Measurements from ENCODE around the gene MARCHF10.
"Not testable (repeated sequence)": the region's sequence is repeated elsewhere in the genome, so short reads cannot be mapped to it uniquely, and the experiment has no call there.

Gene MARCHF10

GRCh38 chr17:62703776-62704380 is 104.2 kb downstream of the MARCHF10 start:
- peak overlapping the region; percentile 59 for H3K9ac ChIP-seq (ENCODE audit: low read length)
- H3K27ac ChIP-seq (ENCODE audit: low read depth, low read length) = peak overlapping the region; percentile 62; the same call in 1 of the 2 replicates

GRCh38 chr17:62703261-62703775 is 104.8 kb downstream of the MARCHF10 start:
- H3K9me3 ChIP-seq (ENCODE audit: control insufficient read depth, insufficient read depth, low read depth, low read length) = peaks cover 3% of the 10 kb centered on the region; the same call in 1 of the 2 replicates
- H3K27ac ChIP-seq (ENCODE audit: low read depth, low read length) = no peak overlapping the region
- no peak overlapping the region for H3K9ac ChIP-seq (ENCODE audit: low read length)
- H3K27me3 ChIP-seq (ENCODE audit: control insufficient read depth, insufficient read depth, low read length) = peaks cover 31% of the 10 kb centered on the region
- no peaks in the 10 kb centered on the region for H3K36me3 ChIP-seq (ENCODE audit: control insufficient read depth, insufficient read depth, low read length)
- peak overlapping the region; percentile 61 for H3K4me3 ChIP-seq (ENCODE audit: low read depth, low read length)
- peaks cover 30% of the 10 kb centered on the region for H3K4me1 ChIP-seq (ENCODE audit: control insufficient read depth, insufficient read depth, low read length)

More at GRCh38 chr17:62703776-62704380, 104.2 kb downstream of the MARCHF10 start:
- Histone ChIP-seq H3K27me3 (ENCODE audit: control insufficient read depth, insufficient read depth, low read length) (peaks cover 31% of the 10 kb centered on the region), H3K4me1 (ENCODE audit: control insufficient read depth, insufficient read depth, low read length) (peaks cover 30% of the 10 kb centered on the region), H3K9me3 (ENCODE audit: control insufficient read depth, insufficient read depth, low read depth, low read length) (peaks cover 8% of the 10 kb centered on the region), H3K36me3 (ENCODE audit: control insufficient read depth, insufficient read depth, low read length) (no peaks in the 10 kb centered on the region), H3K4me3 (ENCODE audit: low read depth, low read length) (peak overlapping the region; percentile 61)

- Histone ChIP-seq H3K9ac (ENCODE audit: low read length) (no peak overlapping the region), H3K27me3 (ENCODE audit: control insufficient read depth, insufficient read depth, low read length) (peaks cover 31% of the 10 kb centered on the region), H3K4me3 (ENCODE audit: low read depth, low read length) (no peak overlapping the region), H3K9me3 (ENCODE audit: control insufficient read depth, insufficient read depth, low read depth, low read length) (peaks cover 2% of the 10 kb centered on the region; the same call in 1 of the 2 replicates), H3K27ac (ENCODE audit: low read depth, low read length) (no peak overlapping the region), H3K4me1 (ENCODE audit: control insufficient read depth, insufficient read depth, low read length) (peaks cover 30% of the 10 kb centered on the region), H3K36me3 (ENCODE audit: control insufficient read depth, insufficient read depth, low read length) (no peaks in the 10 kb centered on the region)
These were observed 105.3 kb downstream of the MARCHF10 start for GRCh38 chr17:62702746-62703260.

- H3K36me3 ChIP-seq (ENCODE audit: control insufficient read depth, insufficient read depth, low read length) = no peaks in the 10 kb centered on the region
- no peak overlapping the region for H3K9ac ChIP-seq (ENCODE audit: low read length)
- peaks cover 28% of the 10 kb centered on the region for H3K4me1 ChIP-seq (ENCODE audit: control insufficient read depth, insufficient read depth, low read length)
- H3K9me3 ChIP-seq (ENCODE audit: control insufficient read depth, insufficient read depth, low read depth, low read length) = no peaks in the 10 kb centered on the region
- H3K4me3 ChIP-seq (ENCODE audit: low read depth, low read length) = no peak overlapping the region
- H3K27me3 ChIP-seq (ENCODE audit: control insufficient read depth, insufficient read depth, low read length) = peaks cover 21% of the 10 kb centered on the region
- H3K27ac ChIP-seq (ENCODE audit: low read depth, low read length) = no peak overlapping the region
These were observed 106.4 kb downstream of the MARCHF10 start for GRCh38 chr17:62701706-62702085.

GRCh38 chr17:62700964-62701705 is 107.0 kb downstream of the MARCHF10 start:
- no peak overlapping the region for H3K27ac ChIP-seq (ENCODE audit: low read depth, low read length)
- H3K4me1 ChIP-seq (ENCODE audit: control insufficient read depth, insufficient read depth, low read length) = peaks cover 23% of the 10 kb centered on the region
- no peak overlapping the region for H3K4me3 ChIP-seq (ENCODE audit: low read depth, low read length)
- H3K36me3 ChIP-seq (ENCODE audit: control insufficient read depth, insufficient read depth, low read length) = no peaks in the 10 kb centered on the region
- no peak overlapping the region for H3K9ac ChIP-seq (ENCODE audit: low read length)
- H3K9me3 ChIP-seq (ENCODE audit: control insufficient read depth, insufficient read depth, low read depth, low read length) = no peaks in the 10 kb centered on the region
- H3K27me3 ChIP-seq (ENCODE audit: control insufficient read depth, insufficient read depth, low read length) = peaks cover 18% of the 10 kb centered on the region

GRCh38 chr17:62698459-62698858 is 109.7 kb downstream of the MARCHF10 start:
- H3K9ac ChIP-seq (ENCODE audit: low read length); H3K27ac ChIP-seq (ENCODE audit: low read depth, low read length); H3K4me1 ChIP-seq (ENCODE audit: control insufficient read depth, insufficient read depth, low read length); H3K4me3 ChIP-seq (ENCODE audit: low read depth, low read length); H3K36me3 ChIP-seq (ENCODE audit: control insufficient read depth, insufficient read depth, low read length); H3K9me3 ChIP-seq (ENCODE audit: control insufficient read depth, insufficient read depth, low read depth, low read length): not testable (repeated sequence)
- peaks cover 11% of the 10 kb centered on the region for H3K27me3 ChIP-seq (ENCODE audit: control insufficient read depth, insufficient read depth, low read length)

- H3K9me3 ChIP-seq (ENCODE audit: control insufficient read depth, insufficient read depth, low read depth, low read length) = no peaks in the 10 kb centered on the region
- no peaks in the 10 kb centered on the region; the same call in 1 of the 2 replicates for H3K27me3 ChIP-seq (ENCODE audit: control insufficient read depth, insufficient read depth, low read length)
- no peaks in the 10 kb centered on the region; the same call in 1 of the 2 replicates for H3K4me1 ChIP-seq (ENCODE audit: control insufficient read depth, insufficient read depth, low read length)
- no peak overlapping the region for H3K9ac ChIP-seq (ENCODE audit: low read length)
- no peak overlapping the region for H3K27ac ChIP-seq (ENCODE audit: low read depth, low read length)
- no peak overlapping the region for H3K4me3 ChIP-seq (ENCODE audit: low read depth, low read length)
- H3K36me3 ChIP-seq (ENCODE audit: control insufficient read depth, insufficient read depth, low read length) = peaks cover 2% of the 10 kb centered on the region; the same call in 1 of the 2 replicates
These were observed 111.2 kb downstream of the MARCHF10 start for GRCh38 chr17:62696726-62697490.

GRCh38 chr17:62696256-62696655 is 111.9 kb downstream of the MARCHF10 start:
- peaks cover 3% of the 10 kb centered on the region for H3K36me3 ChIP-seq (ENCODE audit: control insufficient read depth, insufficient read depth, low read length)
- H3K4me3 ChIP-seq (ENCODE audit: low read depth, low read length) = no peak overlapping the region
- no peak overlapping the region for H3K27ac ChIP-seq (ENCODE audit: low read depth, low read length)
- no peaks in the 10 kb centered on the region for H3K9me3 ChIP-seq (ENCODE audit: control insufficient read depth, insufficient read depth, low read depth, low read length)
- H3K9ac ChIP-seq (ENCODE audit: low read length) = no peak overlapping the region
- H3K27me3 ChIP-seq (ENCODE audit: control insufficient read depth, insufficient read depth, low read length) = no peaks in the 10 kb centered on the region
- no peaks in the 10 kb centered on the region; the same call in 1 of the 2 replicates for H3K4me1 ChIP-seq (ENCODE audit: control insufficient read depth, insufficient read depth, low read length)

GRCh38 chr17:62695093-62695738 is 112.9 kb downstream of the MARCHF10 start:
- H3K4me3 ChIP-seq (ENCODE audit: low read depth, low read length); H3K9me3 ChIP-seq (ENCODE audit: control insufficient read depth, insufficient read depth, low read depth, low read length); H3K27ac ChIP-seq (ENCODE audit: low read depth, low read length); H3K9ac ChIP-seq (ENCODE audit: low read length); H3K4me1 ChIP-seq (ENCODE audit: control insufficient read depth, insufficient read depth, low read length); H3K27me3 ChIP-seq (ENCODE audit: control insufficient read depth, insufficient read depth, low read length): not testable (repeated sequence)
- H3K36me3 ChIP-seq (ENCODE audit: control insufficient read depth, insufficient read depth, low read length) = peaks cover 11% of the 10 kb centered on the region

- Histone ChIP-seq H3K36me3 (ENCODE audit: control insufficient read depth, insufficient read depth, low read length) (peaks cover 15% of the 10 kb centered on the region), H3K27ac (ENCODE audit: low read depth, low read length) (no peak overlapping the region), H3K9me3 (ENCODE audit: control insufficient read depth, insufficient read depth, low read depth, low read length) (no peaks in the 10 kb centered on the region), H3K4me1 (ENCODE audit: control insufficient read depth, insufficient read depth, low read length) (no peaks in the 10 kb centered on the region; the same call in 1 of the 2 replicates), H3K9ac (ENCODE audit: low read length) (no peak overlapping the region), H3K27me3 (ENCODE audit: control insufficient read depth, insufficient read depth, low read length) (no peaks in the 10 kb centered on the region), H3K4me3 (ENCODE audit: low read depth, low read length) (no peak overlapping the region)
These were observed 114.3 kb downstream of the MARCHF10 start for GRCh38 chr17:62693616-62694409.

All from HUES6 (cell line).